GM12872 (cell line): ENCODE results near the gene MINDY4.

ENCODE experiments used
- CTCF ChIP-seq: IDR thresholded peaks from 3 replicates; pipeline ENCODE4 v1.5.1; 2011; ENCODE audit warnings: low read depth, mild to moderate bottlenecking, low read length, moderate library complexity; ENCODE audit not compliant: insufficient read depth

MINDY4 gene

GRCh38 chr7:30898411-30898810 lies 127.2 kb downstream of the MINDY4 start:
- TF ChIP-seq CTCF: no peak

- no peak for TF ChIP-seq CTCF
Measured at GRCh38 chr7:30899066-30899465, 127.8 kb downstream of the MINDY4 start.

- no peak for TF ChIP-seq CTCF
Measured at GRCh38 chr7:30899630-30900029, 128.4 kb downstream of the MINDY4 start.

GRCh38 chr7:30900053-30900452 lies 128.8 kb downstream of the MINDY4 start:
- TF ChIP-seq CTCF: no peak

GRCh38 chr7:30900803-30901362 lies 129.7 kb downstream of the MINDY4 start:
- TF ChIP-seq CTCF: no peak

GRCh38 chr7:30901856-30902255 lies 130.6 kb downstream of the MINDY4 start:
- no peak for TF ChIP-seq CTCF

- no peak for TF ChIP-seq CTCF
Measured at GRCh38 chr7:30902466-30902865, 131.2 kb downstream of the MINDY4 start.

GRCh38 chr7:30903146-30903545 lies 131.9 kb downstream of the MINDY4 start:
- no peak for TF ChIP-seq CTCF
